ENCODE results near the gene TXN2. TPM values are rescaled to one million over a fixed set of nuclear protein-coding genes. Genes with fewer than 3 reads are reported as not detected.

The TXN2 gene
- total RNA-seq, 1 experiment from 2014 or later: 87.0 TPM

GRCh38 chr22:36423461-36424404, 57.7 kb downstream of the TXN2 start:
- no TSS peak for BruUV-seq (replicated peaks)
- Histone ChIP-seq H3K4me1 (ENCODE audit: control insufficient read depth in 1 of 2, insufficient read depth in 2 of 2, low read length in 2 of 2) (peaks cover 19 to 38% of the 10 kb centered on the region in 2 experiments), H3K36me3 (ENCODE audit: control insufficient read depth in 1 of 2, insufficient read depth in 2 of 2, low read length in 2 of 2) (no peaks in the 10 kb centered on the region), H3K9me3 (ENCODE audit: control insufficient read depth in 1 of 2, insufficient read depth in 1 of 2, low read depth in 1 of 2, low read length in 2 of 2) (no peaks in the 10 kb centered on the region), H3K79me2 (ENCODE audit: insufficient read depth, low read length) (no peaks in the 10 kb centered on the region), H2AFZ (ENCODE audit: low read depth, low read length, poor library complexity, severe bottlenecking) (no peak overlapping the region), H3K4me3 (replicated peaks in 1 of 2; ENCODE audit: low read depth in 1 of 2, low read length in 2 of 2) (no peak overlapping the region), H3K4me2 (ENCODE audit: low read length) (0 out of 2 replicates have a peak overlapping the region, but pooled peaks have one; percentile 7), H3K27ac (ENCODE audit: low read depth, low read length) (no peak overlapping the region), H4K20me1 (ENCODE audit: insufficient read depth) (no peaks in the 10 kb centered on the region), H3K27me3 (ENCODE audit: insufficient read depth, low read length) (no peaks in the 10 kb centered on the region), H3K9me2 (ENCODE audit: insufficient read depth) (no peaks in the 10 kb centered on the region), H3K9ac (ENCODE audit: low read length) (no peak overlapping the region)
- 0 out of 2 replicates have a peak, but pooled peaks have one; percentile 40 for ATAC-seq
- CTCF ChIA-PET: interaction anchor here (1.6 kb wide), 1 partner anchor 13 kb away, joined by 3 read pairs; no protein-coding TSS in a partner anchor
- RAD21 ChIA-PET (ENCODE audit: low non-redundant PET in 1 of 2, low total read pairs in 2 of 2, uncharacterized antibody in 2 of 2, unreplicated experiment in 2 of 2): interaction anchor here in 1 of 2 experiments (0.6 to 0.7 kb wide), 2 partner anchors 196 to 1370 kb away, joined by 3 to 4 read pairs; no protein-coding TSS in a partner anchor
- no peak for DNase-seq (ENCODE audit: low read depth, low spot score)
- POLR2A ChIA-PET: interaction anchor here (0.8 kb wide), 1 partner anchor 14 kb away, joined by 3 read pairs; no protein-coding TSS in a partner anchor
- TF ChIP-seq EZH2phosphoT487 (IDR thresholded peaks at IDR 0.05; ENCODE audit: borderline replicate concordance) (no peak), MAX (IDR thresholded peaks at IDR 0.05) (no peak), JUND (IDR thresholded peaks at IDR 0.05) (no peak)
- intact Hi-C loops (cut with micrococcal nuclease): no loop called here

GRCh38 chr22:36422287-36423014, 59.0 kb downstream of the TXN2 start:
- H3K4me2 ChIP-seq (ENCODE audit: low read length): no peak overlapping the region
- no TSS peak for BruUV-seq (replicated peaks)
- no peak overlapping the region for H3K4me3 ChIP-seq (replicated peaks in 1 of 2; ENCODE audit: low read depth in 1 of 2, low read length in 2 of 2)
- H3K27ac ChIP-seq (ENCODE audit: low read depth, low read length): no peak overlapping the region
- H2AFZ ChIP-seq (ENCODE audit: low read depth, low read length, poor library complexity, severe bottlenecking): no peak overlapping the region
- no peaks in the 10 kb centered on the region for H3K9me2 ChIP-seq (ENCODE audit: insufficient read depth)
- H3K79me2 ChIP-seq (ENCODE audit: insufficient read depth, low read length): no peaks in the 10 kb centered on the region
- ATAC-seq (no peak), DNase-seq (ENCODE audit: low read depth, low spot score) (no peak)
- no peak overlapping the region for H3K9ac ChIP-seq (ENCODE audit: low read length)
- CTCF ChIA-PET: interaction anchor here (1.6 kb wide), 1 partner anchor 12 kb away, joined by 3 read pairs; no protein-coding TSS in a partner anchor
- H3K36me3 ChIP-seq (ENCODE audit: control insufficient read depth in 1 of 2, insufficient read depth in 2 of 2, low read length in 2 of 2): no peaks in the 10 kb centered on the region
- POLR2A ChIA-PET: no interaction called here
- RAD21 ChIA-PET (ENCODE audit: low non-redundant PET in 1 of 2, low total read pairs in 2 of 2, uncharacterized antibody in 2 of 2, unreplicated experiment in 2 of 2): interaction anchor here in 1 of 2 experiments (0.6 kb wide), 1 partner anchor 195 kb away, joined by 4 read pairs; no protein-coding TSS in a partner anchor
- peaks cover 20 to 36% of the 10 kb centered on the region in 2 experiments for H3K4me1 ChIP-seq (ENCODE audit: control insufficient read depth in 1 of 2, insufficient read depth in 2 of 2, low read length in 2 of 2)
- H4K20me1 ChIP-seq (ENCODE audit: insufficient read depth): no peaks in the 10 kb centered on the region
- no peaks in the 10 kb centered on the region for H3K27me3 ChIP-seq (ENCODE audit: insufficient read depth, low read length)
- intact Hi-C loops (cut with micrococcal nuclease): no loop called here
- H3K9me3 ChIP-seq (ENCODE audit: control insufficient read depth in 1 of 2, insufficient read depth in 1 of 2, low read depth in 1 of 2, low read length in 2 of 2): no peaks in the 10 kb centered on the region
- no peak for TF ChIP-seq POLR2A (IDR thresholded peaks at IDR 0.05; ENCODE audit: borderline replicate concordance, extremely low read depth, insufficient read depth, insufficient read length)
- TF ChIP-seq ZBTB33 (IDR thresholded peaks at IDR 0.05; ENCODE audit: extremely low read depth, insufficient replicate concordance, low read length): no peak
- no peak for TF ChIP-seq FOSL1 (IDR thresholded peaks at IDR 0.05; ENCODE audit: low read depth)
- no peak for TF ChIP-seq EZH2 (IDR thresholded peaks at IDR 0.05)
- TF ChIP-seq CTCF (IDR thresholded peaks at IDR 0.05 in 2 of 3, conservative IDR thresholded peaks at IDR 0.05 in 1 of 3; ENCODE audit: borderline replicate concordance in 1 of 3, insufficient read depth in 1 of 3, low read depth in 2 of 3, low read length in 2 of 3): no peak
- no peak for TF ChIP-seq SIN3A (IDR thresholded peaks at IDR 0.05; ENCODE audit: low read depth)
- TF ChIP-seq RAD21 (IDR thresholded peaks at IDR 0.05; ENCODE audit: low read depth): no peak
